ENCODE results near the gene ANKS6.

GRCh38 chr9:98767915-98768314, 28.4 kb downstream of the ANKS6 start:
- TF ChIP-seq CTCF (IDR thresholded peaks at IDR 0.05; ENCODE audit: borderline replicate concordance, extremely low read depth, low read length, poor library complexity, severe bottlenecking) (no peak), EZH2 (IDR thresholded peaks at IDR 0.05; ENCODE audit: borderline replicate concordance, low read depth, low read length, severe bottlenecking) (no peak)

Measured in DND-41 (cell line).